Bladder microvascular endothelial cell (primary cell): Measurements from ENCODE around the gene C4B. TPM values are rescaled to one million over a fixed set of nuclear protein-coding genes. Genes with fewer than 3 reads are reported as not detected.

Experiments
- total RNA-seq: library from RNA; depleted of rRNA; stranded (reverse); fragments of >200 nt; gene quantifications from 2 replicates; pipeline ENCODE4 v1.2.3, GENCODE V29; 2014

The C4B gene
- 0.97 and 2.5 TPM in 2 replicates for total RNA-seq

GRCh38 chr6:32014547-32014946 is at the start of gene C4B:
TSS of gene C4B (plus strand) at chr6:32014795. CDS start at chr6:32014846, 51 bp downstream.

GRCh38 chr6:31971993-31972708 is 42.4 kb upstream of the C4B start, which contains the start of gene DXO:
TSS of gene DXO (minus strand) at chr6:31972138. CDS start at chr6:31971675, 463 bp downstream.

GRCh38 chr6:31981744-31982143 is 32.9 kb upstream of the C4B start, which contains the start of gene C4A:
TSS of gene C4A (plus strand) at chr6:31982057. CDS start at chr6:31982108, 51 bp downstream.

GRCh38 chr6:32037598-32038524 is 23.3 kb downstream of the C4B start, which contains the start of gene CYP21A2:
TSS of gene CYP21A2 (plus strand) at chr6:32038415. CDS start at chr6:32038423, 8 bp downstream.

Other genes with a start within 250 kb of the C4B start
- 0.32 and 0.38 TPM in 2 replicates for gene VWA7, start 237.5 kb upstream of the C4B start, total RNA-seq
- 40.8 and 104 TPM in 2 replicates for gene VARS1, start 219.0 kb upstream of the C4B start, total RNA-seq
- 24.1 and 37.2 TPM in 2 replicates for gene LSM2, start 207.8 kb upstream of the C4B start, total RNA-seq
- 0.81 and 1.8 TPM in 2 replicates for gene HSPA1L, start 199.5 kb upstream of the C4B start, total RNA-seq
- 98.4 and 221 TPM in 2 replicates for gene HSPA1A, start 199.3 kb upstream of the C4B start, total RNA-seq
- gene HSPA1B, start 187.1 kb upstream of the C4B start, total RNA-seq, result 64.1 and 91.7 TPM in 2 replicates
- gene NEU1, start 152.0 kb upstream of the C4B start, total RNA-seq, result 52.0 and 59.4 TPM in 2 replicates
- gene SLC44A4, start 135.8 kb upstream of the C4B start, total RNA-seq, result 0.06 and 0.49 TPM in 2 replicates
- 28.7 and 52.4 TPM in 2 replicates for gene EHMT2, start 117.1 kb upstream of the C4B start, total RNA-seq
- 1.1 and 5.7 TPM in 2 replicates for gene ZBTB12, start 112.7 kb upstream of the C4B start, total RNA-seq
- gene C2, start 87.1 kb upstream of the C4B start, total RNA-seq, result not detected in 2 replicates
- 0.97 and 2.5 TPM in 2 replicates for gene CFB, start 68.7 kb upstream of the C4B start, total RNA-seq
- 76.4 and 90.9 TPM in 2 replicates for gene NELFE, start 55.8 kb upstream of the C4B start, total RNA-seq
- gene SKIC2, start 55.6 kb upstream of the C4B start, total RNA-seq, result 32.7 and 40.9 TPM in 2 replicates
- 7.3 and 11.4 TPM in 2 replicates for gene DXO, start 42.7 kb upstream of the C4B start, total RNA-seq
- gene C4A, start 32.7 kb upstream of the C4B start, total RNA-seq, result 1.5 and 3.1 TPM in 2 replicates
- gene CYP21A2, start 23.6 kb downstream of the C4B start, total RNA-seq, result not detected in 2 replicates
- 0.49 and 6.1 TPM in 2 replicates for gene TNXB, start 94.5 kb downstream of the C4B start, total RNA-seq
- 13.1 and 22.2 TPM in 2 replicates for gene ATF6B, start 113.5 kb downstream of the C4B start, total RNA-seq
- 4.6 and 7.3 TPM in 2 replicates for gene FKBPL, start 115.5 kb downstream of the C4B start, total RNA-seq
- gene PRRT1, start 137.1 kb downstream of the C4B start, total RNA-seq, result not detected in 2 replicates
- 30.9 and 89.9 TPM in 2 replicates for gene PPT2, start 139.3 kb downstream of the C4B start, total RNA-seq
- gene EGFL8, start 149.8 kb downstream of the C4B start, total RNA-seq, result 0.81 and 2.0 TPM in 2 replicates
- 5.3 and 16.7 TPM in 2 replicates for gene AGPAT1, start 161.3 kb downstream of the C4B start, total RNA-seq
- gene RNF5, start 163.6 kb downstream of the C4B start, total RNA-seq, result 33.4 and 34.2 TPM in 2 replicates
- gene AGER, start 169.5 kb downstream of the C4B start, total RNA-seq, result 0.44 and 0.81 TPM in 2 replicates
- 27.8 and 56.5 TPM in 2 replicates for gene PBX2, start 175.4 kb downstream of the C4B start, total RNA-seq
- 3.2 and 4.2 TPM in 2 replicates for gene GPSM3, start 177.8 kb downstream of the C4B start, total RNA-seq
- gene NOTCH4, start 209.3 kb downstream of the C4B start, total RNA-seq, result 57.3 and 61.4 TPM in 2 replicates